Measurements from ENCODE around the gene CDK11B.
"Not testable (repeated sequence)": the region's sequence is repeated elsewhere in the genome, so short reads cannot be mapped to it uniquely, and the experiment has no call there.

- TF ChIP-seq CTCF (IDR thresholded peaks at IDR 0.05; ENCODE audit: low read depth, low read length); EZH2phosphoT487 (IDR thresholded peaks at IDR 0.05; ENCODE audit: low read depth): not testable (repeated sequence)
Measured at GRCh38 chr1:1639368-1639767, 19.4 kb downstream of the CDK11B start.
